HG03135 (cell line): Measurements from ENCODE around the gene ANKRD28.

ENCODE experiments used
- ATAC-seq: cut with Tn5 transposase; IDR thresholded peaks from one replicate; pipeline ENCODE4 v1.9.1; 2021; ENCODE audit warnings: mild to moderate bottlenecking, moderate library complexity; ENCODE audit not compliant: unreplicated experiment

Gene ANKRD28

DNA sequence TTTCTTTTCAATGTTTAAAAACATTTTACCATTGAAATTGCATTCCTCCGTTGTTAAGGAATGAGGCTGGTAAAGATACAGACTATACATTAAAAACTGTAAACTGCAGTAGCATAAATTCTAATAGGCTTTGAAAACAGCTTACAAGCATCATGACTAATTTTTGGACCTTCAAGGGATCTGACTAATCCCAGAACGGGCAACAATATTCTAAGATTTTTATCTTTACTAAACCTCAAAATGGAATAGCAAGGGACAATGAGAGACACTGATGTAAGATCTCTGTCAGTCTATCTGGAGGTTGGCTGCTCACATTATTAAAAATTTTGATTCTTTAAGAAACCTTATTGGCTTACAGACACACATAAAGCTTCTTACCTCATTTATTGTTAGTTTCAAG is 121.5 kb downstream of the ANKRD28 start:
- ATAC-seq: no peak

DNA sequence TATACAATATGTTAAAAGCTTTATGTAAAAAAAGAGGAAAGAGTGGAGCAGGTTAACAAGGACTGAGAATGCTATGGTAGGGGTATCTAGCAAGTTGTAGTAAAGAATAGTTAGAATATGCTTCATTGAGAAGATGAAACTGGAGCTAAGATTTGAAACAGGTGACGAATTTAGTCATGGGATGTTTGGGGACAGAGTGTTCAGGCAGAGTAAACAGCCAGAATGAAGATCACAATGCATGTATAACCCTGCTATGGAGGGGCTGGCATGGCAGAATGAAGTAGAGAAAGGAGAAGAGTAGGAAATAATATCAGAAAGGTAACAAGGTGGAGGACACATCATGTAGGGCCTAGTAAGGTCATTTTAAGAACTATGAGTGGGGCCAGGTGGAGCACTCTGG is 124.2 kb downstream of the ANKRD28 start:
- ATAC-seq: no peak

DNA sequence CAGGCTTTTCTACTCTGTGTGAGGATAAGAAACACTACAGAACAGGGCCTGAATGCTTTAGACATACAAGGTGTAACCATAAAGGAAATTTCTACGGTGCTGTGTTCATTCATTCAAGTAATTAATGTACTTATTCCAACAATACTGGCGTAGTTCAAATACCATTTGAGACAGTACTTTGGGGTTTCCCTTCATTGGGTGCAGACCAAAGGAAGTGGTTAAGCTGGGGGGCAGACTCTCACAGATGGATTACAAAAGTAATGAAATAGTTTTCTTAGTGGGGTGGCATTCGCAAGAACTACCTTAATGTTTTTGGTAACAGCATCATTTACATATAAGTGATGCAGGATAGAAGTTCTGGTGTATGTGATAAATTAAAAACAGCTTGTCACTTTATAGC is 130.3 kb downstream of the ANKRD28 start:
- ATAC-seq: no peak

DNA sequence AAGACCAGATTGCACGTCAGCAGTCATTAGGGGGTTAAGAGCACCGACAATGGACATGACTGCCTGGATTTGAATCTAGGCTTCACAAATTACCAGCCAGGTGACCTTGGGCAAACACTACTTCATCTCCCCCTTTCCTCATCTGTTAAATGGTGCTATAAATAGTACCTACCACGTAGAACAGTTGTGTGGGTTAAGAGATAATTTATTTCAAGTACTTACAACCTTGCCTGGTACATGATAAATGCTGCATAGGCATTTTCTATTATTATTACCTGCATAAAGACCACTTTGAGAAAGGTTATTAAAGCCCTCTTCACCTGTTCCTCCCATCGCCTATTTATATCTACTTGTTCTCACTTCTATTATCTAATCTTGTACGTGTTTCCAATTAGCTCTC is 131.5 kb downstream of the ANKRD28 start:
- no peak for ATAC-seq

DNA sequence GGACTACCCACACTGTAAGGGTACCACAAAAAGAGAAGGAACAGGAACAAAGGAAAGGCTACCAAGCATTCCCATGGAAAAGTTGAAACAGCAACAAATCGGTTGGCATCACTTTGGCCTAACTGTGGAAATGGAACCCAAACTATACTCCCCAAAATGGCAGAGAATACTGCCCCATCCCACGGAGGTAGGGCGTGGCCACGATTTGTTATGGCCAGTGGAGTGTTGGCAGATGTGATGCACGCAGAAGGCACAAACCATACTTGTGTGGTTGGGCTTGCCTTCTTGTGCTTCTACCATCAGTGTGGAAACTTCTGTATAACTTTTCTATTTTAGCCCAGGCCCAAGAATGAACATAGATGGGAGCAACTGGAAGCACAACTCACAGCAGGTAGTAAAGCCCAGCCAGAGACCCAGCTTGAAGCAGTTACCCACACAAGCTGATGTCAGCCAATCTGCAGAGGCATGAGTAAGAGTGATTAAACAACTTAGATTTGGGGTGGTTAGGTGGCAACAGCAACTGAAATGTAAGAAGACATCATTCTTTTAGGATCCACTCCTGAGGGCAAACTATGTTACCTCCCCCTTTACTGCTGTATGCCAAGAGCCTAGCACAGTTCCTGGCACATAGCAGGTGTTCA is 132.1 kb downstream of the ANKRD28 start:
- no peak for ATAC-seq

DNA sequence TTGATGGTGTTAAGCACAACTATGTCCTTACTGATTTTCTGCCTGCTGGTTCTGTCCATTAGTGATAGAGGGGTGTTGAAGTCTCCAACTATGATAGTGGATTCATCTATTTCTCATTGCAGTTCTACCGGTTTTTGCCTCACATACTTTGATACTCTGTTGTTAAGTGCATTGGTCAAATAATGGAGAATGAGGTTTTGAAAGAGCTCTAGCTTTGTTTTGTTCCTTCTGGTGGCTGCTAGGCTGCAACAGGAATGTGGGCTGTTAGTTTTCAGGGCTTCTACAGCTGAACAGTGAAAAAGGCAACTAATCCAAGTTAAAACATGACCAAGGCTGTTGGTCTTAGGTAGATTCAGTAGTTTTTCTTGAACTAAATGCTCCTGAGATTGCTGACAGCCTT is 133.6 kb downstream of the ANKRD28 start:
- ATAC-seq: no peak

DNA sequence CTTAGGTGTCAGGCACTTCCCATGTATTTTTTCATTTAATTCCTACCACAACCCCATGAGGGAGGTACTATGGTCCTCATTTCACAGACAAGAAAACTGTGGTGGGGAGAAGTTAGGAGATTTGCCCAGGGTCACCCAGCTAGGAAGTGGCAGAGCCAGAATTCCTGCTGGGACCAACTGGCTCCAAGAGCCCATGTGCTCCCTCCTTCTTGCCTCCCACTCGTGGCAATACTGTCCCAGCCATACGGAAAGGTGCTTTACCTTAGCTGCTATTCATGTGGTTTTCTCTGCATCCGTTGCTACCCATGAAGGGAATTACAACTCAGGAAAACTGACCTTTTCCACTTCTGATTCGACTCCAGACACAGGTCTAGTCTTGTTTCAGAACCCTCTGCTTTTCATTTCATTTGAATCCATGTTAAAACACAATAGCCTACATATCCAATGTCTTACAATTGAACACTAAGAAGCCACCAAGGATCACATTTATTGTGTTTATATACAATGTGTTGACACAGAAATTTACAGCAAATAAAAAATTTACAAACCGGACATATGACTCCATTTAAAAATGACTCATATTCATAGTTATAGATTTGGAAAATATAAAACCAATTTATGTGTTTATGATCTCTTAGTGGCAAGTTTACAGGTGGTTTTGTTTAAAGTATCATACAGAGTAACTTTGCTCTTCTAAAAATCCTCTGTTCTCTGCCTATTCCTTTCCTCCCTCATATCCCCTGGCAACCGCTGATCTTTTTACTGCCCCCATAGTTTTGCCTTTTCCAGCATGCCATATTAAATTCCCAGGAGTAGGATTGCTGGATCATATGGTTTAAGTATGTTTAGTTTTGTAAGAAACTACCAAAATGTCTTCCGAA is 137.5 kb downstream of the ANKRD28 start:
- no peak for ATAC-seq

DNA sequence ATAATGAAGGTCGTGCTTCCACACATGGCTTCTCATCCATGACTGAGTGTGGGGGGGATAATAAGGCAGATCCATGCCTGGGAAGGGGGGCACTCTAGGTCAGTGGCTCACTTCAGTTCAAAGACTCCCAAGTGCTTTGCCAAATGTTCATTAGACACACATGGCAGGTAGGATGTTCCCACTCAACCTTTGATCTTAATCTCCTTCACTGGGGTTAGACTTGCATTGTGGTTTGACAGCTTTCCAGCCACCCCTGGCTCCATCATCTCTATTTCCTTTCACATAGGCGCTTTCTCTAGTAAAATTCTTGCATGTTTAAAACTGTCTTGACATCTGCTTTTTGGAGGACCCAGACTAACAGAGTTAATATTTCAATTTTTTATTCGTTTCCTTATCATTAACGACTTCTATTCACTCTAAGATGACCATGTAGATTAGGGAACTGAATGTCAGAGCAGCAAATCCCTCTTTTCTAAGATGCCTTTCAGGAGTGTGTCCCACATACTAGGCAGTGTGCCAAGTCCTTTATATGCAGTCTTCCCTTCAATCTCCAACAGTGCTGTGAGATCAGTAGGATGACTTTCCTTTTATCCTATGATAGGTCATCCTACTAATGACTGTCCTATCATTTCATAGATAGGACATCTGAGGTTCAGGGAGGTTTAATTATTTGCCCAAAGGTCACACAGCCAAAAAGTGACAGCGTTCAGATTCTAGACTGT is 138.4 kb downstream of the ANKRD28 start:
- no peak for ATAC-seq

DNA sequence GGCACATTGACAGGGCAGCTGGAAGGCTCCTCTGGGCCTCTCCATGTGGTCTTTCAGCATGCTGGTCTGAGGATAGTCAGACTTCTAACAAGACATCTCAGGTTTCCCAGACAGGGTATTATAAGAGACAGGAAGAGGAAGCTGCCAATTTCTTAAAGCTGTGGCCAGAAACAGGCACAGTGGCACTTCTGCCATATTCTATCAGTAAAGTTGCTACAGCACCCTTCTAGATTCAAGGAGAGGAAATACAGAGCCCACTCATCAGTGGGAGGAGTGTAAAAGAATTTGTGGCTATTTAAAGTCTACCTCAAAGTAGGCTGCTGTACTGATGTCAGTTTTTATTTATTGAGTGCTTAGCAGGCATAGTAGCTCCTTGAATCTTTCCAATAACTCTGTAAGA is 140.8 kb downstream of the ANKRD28 start:
- ATAC-seq: no peak

DNA sequence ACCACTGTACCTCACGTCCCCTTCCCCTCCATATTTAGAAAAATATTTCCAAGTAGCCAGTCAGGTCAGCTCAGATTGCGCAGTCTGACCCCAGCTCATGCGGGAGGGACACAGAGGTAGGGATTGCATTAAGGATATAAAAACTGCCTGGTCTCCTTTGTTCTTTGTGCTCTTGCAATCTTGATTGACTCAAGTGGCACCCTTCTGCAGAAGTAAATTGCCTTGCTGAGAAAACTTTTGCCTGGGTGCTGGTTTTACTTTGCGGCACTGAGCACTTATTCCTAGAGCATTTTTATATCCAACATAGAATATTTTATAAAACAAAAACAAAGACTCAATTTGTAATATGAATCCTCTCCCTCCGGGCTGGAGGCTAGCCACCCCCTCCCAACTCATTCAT is 141.4 kb downstream of the ANKRD28 start:
- ATAC-seq: no peak

DNA sequence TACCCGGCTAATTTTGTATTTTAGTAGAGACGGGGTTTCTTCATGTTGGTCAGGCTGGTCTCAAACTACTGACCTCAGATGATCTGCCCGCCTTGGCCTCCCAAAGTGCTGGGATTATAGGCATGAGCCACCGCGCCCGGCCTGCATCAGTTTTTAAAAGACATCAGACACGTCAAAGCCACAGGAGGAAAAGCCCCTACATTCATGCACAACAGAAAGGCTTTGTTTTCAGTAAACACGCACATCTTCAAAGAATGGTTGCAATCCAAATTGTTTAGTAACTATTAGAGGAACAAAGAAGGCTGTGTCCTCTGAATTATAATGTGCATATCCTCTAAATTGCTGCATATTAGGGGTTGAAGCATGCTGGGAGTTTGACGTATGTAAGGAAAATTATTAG is 142.9 kb downstream of the ANKRD28 start:
- no peak for ATAC-seq

DNA sequence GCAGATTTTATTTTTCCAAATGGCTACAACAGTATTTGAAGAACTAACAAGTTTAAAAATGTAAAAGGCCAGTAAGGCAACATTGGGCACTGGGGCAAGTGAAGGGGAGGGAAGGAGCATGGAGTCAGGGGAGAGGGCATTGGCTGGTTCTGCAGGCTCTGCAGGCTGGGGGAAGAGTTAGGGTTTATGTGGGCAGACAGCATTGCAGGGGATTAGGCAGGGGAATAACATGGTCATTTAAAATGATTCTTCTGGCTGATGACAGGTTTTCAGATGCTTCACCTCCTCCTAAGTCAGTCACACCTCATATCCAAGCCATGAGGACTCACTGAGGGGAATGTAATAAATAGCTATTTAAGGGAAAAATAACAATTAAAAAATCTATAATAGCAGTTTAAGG is 143.7 kb downstream of the ANKRD28 start:
- ATAC-seq: no peak

DNA sequence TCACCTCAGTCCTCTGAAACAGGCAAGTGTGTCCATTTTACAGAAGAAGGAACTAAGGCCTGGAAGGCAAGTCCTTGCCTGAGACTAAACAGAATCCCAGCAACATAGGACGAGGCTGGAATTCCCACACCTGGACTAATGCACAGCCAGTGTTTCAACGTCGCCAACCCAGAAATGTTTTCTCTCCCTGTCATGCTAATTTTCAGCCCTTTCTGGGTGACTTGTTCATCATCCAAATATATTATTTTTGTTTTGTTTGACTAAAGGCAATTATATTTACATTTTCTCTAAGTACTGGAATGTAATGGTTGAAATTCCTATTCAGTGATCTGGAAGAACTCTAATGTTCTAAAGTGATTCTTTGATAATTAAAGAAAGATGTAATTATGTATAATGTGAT is 144.5 kb downstream of the ANKRD28 start:
- ATAC-seq: no peak

DNA sequence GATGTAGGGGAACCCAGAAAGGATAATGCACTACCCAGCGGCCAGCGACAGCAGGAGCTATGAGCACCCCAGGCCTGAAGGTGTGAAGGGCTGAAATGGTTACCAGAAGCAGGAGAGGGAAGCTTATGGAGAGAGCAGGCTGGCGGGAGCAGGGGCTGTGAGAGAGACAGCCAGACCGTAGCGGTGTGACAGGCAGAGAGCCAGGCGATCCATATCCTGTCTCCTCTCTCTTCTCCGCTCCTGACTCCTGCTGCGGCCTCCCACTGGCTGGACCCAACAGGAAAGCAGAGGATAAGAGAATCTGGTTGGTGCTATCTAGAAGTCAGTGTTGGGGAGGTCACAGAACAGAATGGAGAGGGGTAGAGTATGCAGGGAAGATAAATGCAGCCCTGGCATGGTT is 146.4 kb downstream of the ANKRD28 start:
- ATAC-seq: no peak

DNA sequence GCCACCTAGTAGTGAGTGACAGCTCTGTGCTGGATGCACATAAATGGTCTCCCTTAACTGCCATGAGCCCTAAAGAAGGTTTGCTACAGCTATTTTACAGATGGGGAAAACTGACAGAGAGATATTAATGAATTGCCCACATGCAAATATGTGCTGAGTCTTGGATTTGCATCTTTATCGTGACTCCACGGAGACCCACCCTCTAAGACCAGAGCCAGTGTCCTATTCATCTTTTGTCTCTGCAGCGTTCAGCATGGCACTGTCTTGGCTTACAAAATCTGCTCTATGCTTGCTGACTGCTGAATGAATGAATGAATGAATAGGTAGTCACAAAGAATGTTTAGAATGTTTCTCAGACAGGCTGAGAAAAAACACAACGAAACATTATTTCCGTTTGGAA is 147.9 kb downstream of the ANKRD28 start:
- no peak for ATAC-seq

DNA sequence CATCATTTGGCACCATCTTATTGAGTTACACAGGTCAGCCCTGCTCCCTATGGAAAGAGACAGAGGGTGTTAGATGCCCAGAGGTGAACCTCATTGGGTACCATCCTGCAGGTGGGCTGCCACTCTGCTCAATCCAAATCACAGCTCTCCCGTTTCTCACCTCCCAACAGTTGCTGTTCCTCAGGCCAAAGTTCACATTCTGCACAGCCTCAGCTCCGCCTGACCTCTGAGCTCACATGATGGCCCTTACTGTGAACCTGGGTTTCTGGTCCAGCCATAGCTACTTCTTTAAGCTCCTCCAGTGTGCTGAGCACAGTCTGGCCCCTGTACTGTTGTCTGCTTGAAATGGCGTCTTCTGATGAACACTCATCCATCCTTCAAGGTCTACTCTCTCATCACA is 148.4 kb downstream of the ANKRD28 start:
- ATAC-seq: no peak

DNA sequence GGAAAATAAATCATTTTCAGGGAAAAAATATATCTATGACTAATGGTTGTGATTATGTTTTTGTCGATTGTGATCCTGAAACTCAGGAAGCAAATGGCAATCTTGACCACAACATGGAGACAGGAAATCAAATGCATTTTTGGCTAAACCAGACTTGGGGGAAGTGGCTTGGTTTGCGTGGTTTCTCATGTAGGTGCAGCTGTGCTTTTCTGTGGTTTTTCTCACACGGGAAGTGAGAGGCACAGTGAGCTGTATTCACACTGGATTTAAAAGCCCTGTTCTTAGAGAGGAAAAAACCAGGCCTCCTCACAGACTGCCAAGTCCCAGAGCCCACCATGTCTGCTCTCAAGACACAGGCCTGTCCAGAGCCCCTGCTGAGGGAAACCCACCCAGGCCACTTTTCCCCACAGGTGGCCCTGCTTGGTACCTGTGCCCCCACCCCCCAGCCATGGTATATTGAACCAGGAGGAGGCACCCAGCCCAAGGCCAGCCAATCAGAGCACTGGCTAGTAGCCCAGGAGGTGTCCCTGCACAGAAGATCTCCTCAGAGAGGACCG is 150.1 kb downstream of the ANKRD28 start:
- peak; percentile 94 for ATAC-seq

DNA sequence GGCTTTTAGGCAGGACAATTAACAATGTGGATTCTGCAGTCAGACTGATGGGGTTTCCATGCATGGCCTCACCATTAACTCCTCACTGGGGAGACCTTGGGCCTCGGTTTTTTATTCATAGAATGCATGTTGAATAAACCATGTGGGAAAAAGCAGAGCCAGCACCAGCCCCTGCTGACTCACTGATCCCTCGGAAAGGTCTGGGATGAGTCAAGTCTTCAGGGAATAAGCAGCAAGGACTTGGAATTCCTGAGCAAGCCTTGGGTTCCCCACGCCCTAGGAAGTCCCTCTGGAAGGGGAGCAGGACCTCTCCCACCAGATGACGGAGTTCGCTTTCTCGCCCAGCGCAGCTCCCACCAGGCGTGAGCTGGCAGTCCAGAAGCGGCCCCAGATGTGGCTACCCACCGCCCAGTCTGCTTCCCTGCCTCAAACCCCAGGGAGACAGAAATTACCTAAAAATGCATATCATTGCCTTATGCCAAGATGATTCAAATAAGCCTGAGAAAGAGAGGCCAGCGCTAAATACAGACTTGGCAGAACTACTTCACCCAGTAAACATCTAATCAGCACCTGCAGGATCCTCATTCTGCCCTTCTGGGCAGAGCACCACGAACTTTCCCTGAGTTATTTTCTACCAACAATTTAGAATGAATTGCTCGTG is 150.8 kb downstream of the ANKRD28 start:
- peak; percentile 9 for ATAC-seq

DNA sequence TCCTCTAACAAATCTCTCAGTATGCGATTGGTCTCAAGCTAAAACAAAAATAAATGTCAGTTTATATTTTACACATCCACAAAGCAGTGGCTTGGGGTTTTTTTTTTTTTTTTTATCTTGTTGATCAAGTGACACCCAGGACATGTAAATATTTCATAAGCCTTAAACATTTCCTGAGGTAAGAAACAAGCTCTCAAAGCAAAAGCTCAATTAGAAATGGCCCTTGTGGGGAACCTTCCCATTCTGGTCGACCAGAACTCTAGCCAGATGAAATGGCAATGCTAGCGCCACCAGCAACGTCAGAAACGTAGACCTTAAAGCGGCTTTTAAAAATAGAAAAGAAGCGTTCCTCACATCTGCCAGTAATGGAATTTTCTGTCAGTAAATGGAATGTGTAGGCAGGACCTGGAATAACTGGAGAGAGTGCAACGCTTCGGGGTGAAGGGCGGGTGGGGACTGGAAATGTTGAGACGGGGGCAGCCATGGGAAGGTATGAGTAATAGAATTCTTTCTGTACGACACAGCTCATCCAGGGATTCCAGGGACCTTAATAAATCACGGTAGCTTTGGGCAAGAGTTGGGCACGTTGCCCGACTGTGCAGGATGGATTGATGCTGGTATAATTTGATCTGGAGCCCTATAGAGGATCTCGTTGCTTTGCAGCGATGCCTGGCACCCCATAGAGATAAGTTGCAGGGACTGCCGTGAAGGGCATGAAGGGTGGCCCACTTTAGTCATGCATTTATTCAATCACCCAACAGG is 151.9 kb downstream of the ANKRD28 start:
- no peak for ATAC-seq

DNA sequence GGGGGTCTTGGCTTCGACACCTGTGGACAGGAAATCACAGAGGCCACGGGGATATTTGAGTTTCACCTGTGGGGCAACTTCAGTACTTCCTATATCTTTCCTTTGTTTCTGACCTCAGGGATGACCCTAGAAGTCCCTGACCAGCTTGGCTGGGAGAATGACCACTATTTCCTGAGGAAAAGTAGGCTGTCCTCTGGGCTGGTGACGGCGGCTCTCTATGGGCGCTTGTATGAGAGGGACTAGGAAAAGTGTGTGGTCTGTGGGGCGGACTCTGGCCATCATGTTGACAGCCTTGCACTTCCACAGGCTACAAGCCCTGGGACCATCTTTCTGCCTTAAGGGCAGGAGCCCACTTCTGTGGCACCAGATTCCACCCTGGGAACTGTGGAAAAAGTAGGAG is 152.5 kb downstream of the ANKRD28 start:
- ATAC-seq: no peak
